Left forelimb (tissue), 1 donor: ENCODE measurements around the gene ADRA2A.

Experiments
- DNase-seq: peaks from one replicate; pipeline ENCODE4 v3.0.0-alpha.2; 2018; ENCODE audit warnings: low spot score

The ADRA2A gene

GRCh38 chr10:111083222-111084095, 6.6 kb downstream of the ADRA2A start:
- DNase-seq, result peak; percentile 47

GRCh38 chr10:111084366-111085255, 7.8 kb downstream of the ADRA2A start:
- DNase-seq, result no peak

DNA sequence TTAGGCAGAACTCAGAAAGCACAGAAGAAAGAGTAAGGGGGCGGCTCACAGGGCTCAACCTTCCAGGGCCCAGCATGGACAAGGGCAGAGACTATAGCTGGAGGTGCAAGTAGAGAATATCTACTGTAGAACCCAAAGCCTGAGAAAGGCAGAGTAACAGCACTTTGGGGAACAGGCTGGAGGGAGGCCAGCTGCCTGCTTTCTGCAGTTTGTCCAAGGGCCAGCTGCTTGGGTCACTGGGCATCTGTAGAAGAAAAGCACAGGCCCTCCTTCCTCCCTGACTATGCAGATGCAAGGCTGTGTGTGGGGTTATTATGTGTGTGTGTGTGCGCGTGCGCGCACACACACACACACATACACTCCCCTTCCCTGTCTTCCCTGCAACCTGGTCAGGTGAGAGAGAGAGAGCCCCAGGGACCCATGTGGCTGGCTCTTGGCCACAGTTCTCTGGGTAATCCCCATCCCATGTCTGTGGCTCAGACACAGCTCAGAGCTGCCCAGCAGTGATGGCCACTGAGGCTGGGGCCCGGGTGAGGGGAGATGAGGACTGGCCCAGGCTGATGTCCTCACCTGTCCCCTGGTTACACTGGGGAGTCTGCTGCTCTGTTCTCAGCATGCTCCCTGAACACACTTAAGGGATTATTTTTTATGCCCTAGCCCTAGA, 9.0 kb downstream of the ADRA2A start:
- DNase-seq, result no peak

- no peak for DNase-seq
These were observed 9.7 kb downstream of the ADRA2A start for GRCh38 chr10:111086574-111086973.

DNA sequence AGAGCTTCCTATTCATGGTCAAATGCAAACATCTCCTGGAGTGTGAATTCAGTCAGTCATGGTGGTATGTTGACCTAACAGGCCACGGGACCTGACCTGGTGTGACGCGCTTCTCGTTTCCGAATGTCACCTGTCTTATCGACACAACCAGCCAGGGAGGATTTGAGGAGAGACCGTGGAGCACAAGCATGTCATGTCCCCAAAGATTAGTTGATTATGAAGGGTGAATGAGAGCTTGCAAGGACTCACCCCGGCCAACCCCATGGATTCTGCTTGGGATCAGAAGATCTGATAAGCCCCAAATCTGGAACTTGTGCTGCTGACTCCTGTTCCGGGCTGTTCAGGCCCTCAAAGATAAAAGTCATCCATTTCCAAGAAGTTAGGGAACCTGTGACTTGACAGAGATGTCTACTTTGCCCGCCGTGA, 10.5 kb downstream of the ADRA2A start:
- DNase-seq, result no peak

DNA sequence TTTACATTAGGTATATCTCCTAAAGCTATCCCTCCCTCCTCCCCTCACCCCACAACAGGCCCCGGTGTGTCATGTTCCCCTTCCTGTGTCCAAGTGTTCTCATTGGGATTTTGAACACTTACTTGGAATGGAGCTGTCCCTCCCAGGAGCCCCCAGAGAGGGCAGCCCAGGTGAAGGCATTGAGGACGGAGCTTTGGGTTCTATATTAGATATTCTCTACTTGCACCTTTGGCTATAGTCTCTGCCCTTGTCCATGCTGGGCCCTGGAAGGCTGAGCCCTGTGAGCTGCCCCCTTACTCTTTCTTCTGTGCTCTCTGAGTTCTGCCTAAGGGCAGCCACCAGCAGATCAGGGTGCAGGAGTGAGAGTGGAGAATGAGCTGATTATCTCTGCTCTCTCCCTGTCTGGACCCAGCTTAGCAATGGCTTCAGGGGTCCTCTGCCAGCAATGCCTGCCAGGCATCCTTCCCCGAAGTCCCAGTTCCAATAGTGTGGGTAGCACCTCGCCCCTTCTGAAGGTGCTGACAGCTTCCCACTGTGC, 11.2 kb downstream of the ADRA2A start:
- DNase-seq, result no peak

- DNase-seq, result no peak
These were observed 12.5 kb downstream of the ADRA2A start for GRCh38 chr10:111089293-111089692.

DNA sequence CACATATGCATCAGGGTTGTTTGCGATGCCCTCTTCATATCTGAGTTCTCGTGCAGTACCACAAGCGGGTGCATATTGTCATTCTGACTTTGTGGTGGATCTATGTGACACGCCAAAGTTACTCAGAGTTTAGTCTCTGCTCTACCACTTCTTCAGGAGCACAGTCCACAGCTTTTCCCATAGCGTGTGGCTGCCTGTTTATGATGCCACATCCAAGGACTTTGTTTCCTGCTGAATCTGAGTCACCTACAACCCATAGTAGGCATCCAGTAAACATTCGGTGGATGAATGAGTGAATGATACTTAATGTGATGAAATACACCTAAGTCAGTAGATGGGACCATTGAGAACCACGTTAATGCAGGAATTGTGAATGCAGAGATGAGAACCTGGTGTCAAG, 15.0 kb downstream of the ADRA2A start:
- no peak for DNase-seq

GRCh38 chr10:111093741-111094380, 17.0 kb downstream of the ADRA2A start:
- no peak for DNase-seq

GRCh38 chr10:111098679-111099437, 22.0 kb downstream of the ADRA2A start:
- no peak for DNase-seq

- no peak for DNase-seq
These were observed 23.4 kb downstream of the ADRA2A start for GRCh38 chr10:111100198-111100597.

GRCh38 chr10:111101796-111102195, 25.0 kb downstream of the ADRA2A start:
- DNase-seq, result no peak

DNA sequence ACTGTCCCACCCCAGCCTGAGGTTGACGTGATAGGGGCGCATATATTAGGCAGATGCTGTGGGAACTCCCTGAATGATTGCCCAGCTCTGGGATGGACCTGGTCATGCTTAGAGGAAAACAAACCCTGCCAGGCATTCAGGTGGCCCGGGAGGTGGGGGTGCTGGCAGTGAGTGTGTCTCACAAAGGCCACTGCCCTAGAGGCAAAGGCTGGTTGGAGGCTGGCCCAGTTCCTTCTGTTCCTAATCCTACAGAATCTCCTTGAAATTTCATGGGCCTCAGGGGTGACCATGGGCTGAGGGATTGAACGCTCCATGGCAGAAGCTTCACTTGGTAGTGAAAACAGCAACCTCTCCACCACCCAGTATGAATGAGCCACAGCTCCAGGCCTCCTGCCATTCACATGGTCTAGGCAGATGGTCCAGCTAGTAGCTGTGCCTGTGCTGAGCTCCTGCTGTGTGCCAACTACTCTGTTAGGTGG, 25.6 kb downstream of the ADRA2A start:
- DNase-seq, result no peak

GRCh38 chr10:111103196-111103840, 26.5 kb downstream of the ADRA2A start:
- DNase-seq, result no peak

- no peak for DNase-seq
These were observed 28.0 kb downstream of the ADRA2A start for GRCh38 chr10:111104811-111105210.

GRCh38 chr10:111106081-111106480, 29.3 kb downstream of the ADRA2A start:
- no peak for DNase-seq

DNA sequence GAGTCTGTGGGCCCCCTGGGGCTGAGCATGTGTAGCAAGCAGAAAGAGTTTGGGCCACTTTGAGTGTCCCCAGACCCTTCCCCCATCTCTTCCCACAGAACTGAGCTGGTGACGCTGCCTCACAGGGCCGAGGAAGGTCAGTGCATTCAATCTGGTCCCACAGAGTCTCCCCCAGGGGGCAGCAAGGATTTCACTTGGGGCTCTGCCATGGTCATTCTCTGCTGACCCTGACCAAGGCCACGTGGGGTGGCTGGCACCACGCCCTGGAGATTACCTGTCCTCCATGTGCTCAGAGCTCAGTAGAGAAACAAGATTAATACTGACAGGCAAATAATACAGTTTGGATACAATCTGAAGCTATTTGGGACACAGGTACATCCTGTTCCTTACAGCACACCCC, 30.2 kb downstream of the ADRA2A start:
- no peak for DNase-seq

- DNase-seq, result no peak
These were observed 31.0 kb downstream of the ADRA2A start for GRCh38 chr10:111107846-111108245.

- no peak for DNase-seq
These were observed 31.6 kb downstream of the ADRA2A start for GRCh38 chr10:111108441-111108840.
